HUES48 (cell line): Measurements from ENCODE around the gene APBB1IP.

Source experiments
- H3K27ac ChIP-seq: one replicate; pipeline ENCODE4 v1.7.0; 2013; ENCODE audit warnings: low read depth, low read length, inconsistent platforms
- H3K27me3 ChIP-seq: 2 replicates; pipeline ENCODE4 v1.6.1; 2013; ENCODE audit warnings: mild to moderate bottlenecking, low read length; ENCODE audit not compliant: control insufficient read depth, insufficient read depth
- H3K36me3 ChIP-seq: 2 replicates; pipeline ENCODE4 v1.6.1; 2013; ENCODE audit warnings: low read length; ENCODE audit not compliant: control insufficient read depth, insufficient read depth
- H3K4me1 ChIP-seq: 2 replicates; pipeline ENCODE4 v1.6.1; 2013; ENCODE audit warnings: mild to moderate bottlenecking, low read length; ENCODE audit not compliant: control insufficient read depth, insufficient read depth
- H3K4me3 ChIP-seq: 2 replicates; pipeline ENCODE4 v1.5.1; 2013; ENCODE audit warnings: mild to moderate bottlenecking, low read depth, low read length
- H3K9ac ChIP-seq: 2 replicates; pipeline ENCODE4 v1.6.1; 2013; ENCODE audit warnings: mild to moderate bottlenecking, low read depth, low read length, moderate library complexity
- H3K9me3 ChIP-seq: 2 replicates; pipeline ENCODE4 v1.6.1; 2013; ENCODE audit warnings: low read length; ENCODE audit not compliant: control insufficient read depth, insufficient read depth

Gene APBB1IP

GRCh38 chr10:26477501-26477900 is 39.4 kb downstream of the APBB1IP start:
- Histone ChIP-seq H3K9ac (no peak overlapping the region), H3K27me3 (no peaks in the 10 kb centered on the region), H3K4me3 (no peak overlapping the region), H3K27ac (no peak overlapping the region), H3K9me3 (no peaks in the 10 kb centered on the region), H3K4me1 (0 out of 2 replicates have a peak, but pooled peaks cover 8% of the 10 kb centered on the region), H3K36me3 (no peaks in the 10 kb centered on the region)

- H3K4me1 ChIP-seq, result 0 out of 2 replicates have a peak, but pooled peaks cover 5% of the 10 kb centered on the region
- no peak overlapping the region for H3K9ac ChIP-seq
- H3K9me3 ChIP-seq, result no peaks in the 10 kb centered on the region
- H3K36me3 ChIP-seq, result no peaks in the 10 kb centered on the region
- H3K27me3 ChIP-seq, result no peaks in the 10 kb centered on the region
- no peak overlapping the region for H3K4me3 ChIP-seq
- H3K27ac ChIP-seq, result no peak overlapping the region
These were observed 39.9 kb downstream of the APBB1IP start for GRCh38 chr10:26478061-26478460.

GRCh38 chr10:26479766-26480492 is 41.8 kb downstream of the APBB1IP start:
- H3K9ac ChIP-seq, result no peak overlapping the region

GRCh38 chr10:26481315-26481692 is 43.2 kb downstream of the APBB1IP start:
- H3K9ac ChIP-seq, result no peak overlapping the region
- no peak overlapping the region for H3K4me3 ChIP-seq
- H3K4me1 ChIP-seq, result no peaks in the 10 kb centered on the region
- no peaks in the 10 kb centered on the region for H3K9me3 ChIP-seq
- H3K27me3 ChIP-seq, result no peaks in the 10 kb centered on the region
- H3K36me3 ChIP-seq, result no peaks in the 10 kb centered on the region
- H3K27ac ChIP-seq, result no peak overlapping the region

More at GRCh38 chr10:26479766-26480492, 41.8 kb downstream of the APBB1IP start:
- no peak overlapping the region for H3K27ac ChIP-seq
- H3K27me3 ChIP-seq, result no peaks in the 10 kb centered on the region
- no peaks in the 10 kb centered on the region for H3K36me3 ChIP-seq
- H3K4me3 ChIP-seq, result no peak overlapping the region
- H3K4me1 ChIP-seq, result no peaks in the 10 kb centered on the region
- no peaks in the 10 kb centered on the region for H3K9me3 ChIP-seq

GRCh38 chr10:26481914-26482550 is 43.9 kb downstream of the APBB1IP start:
- Histone ChIP-seq H3K9ac (no peak overlapping the region), H3K27me3 (no peaks in the 10 kb centered on the region), H3K4me3 (no peak overlapping the region), H3K27ac (no peak overlapping the region), H3K36me3 (no peaks in the 10 kb centered on the region), H3K4me1 (no peaks in the 10 kb centered on the region), H3K9me3 (no peaks in the 10 kb centered on the region)

- no peaks in the 10 kb centered on the region for H3K9me3 ChIP-seq
- no peaks in the 10 kb centered on the region for H3K36me3 ChIP-seq
- no peak overlapping the region for H3K27ac ChIP-seq
- H3K9ac ChIP-seq, result no peak overlapping the region
- no peak overlapping the region for H3K4me3 ChIP-seq
- H3K4me1 ChIP-seq, result no peaks in the 10 kb centered on the region
- H3K27me3 ChIP-seq, result no peaks in the 10 kb centered on the region
These were observed 45.4 kb downstream of the APBB1IP start for GRCh38 chr10:26483554-26483953.

GRCh38 chr10:26485150-26485941 is 47.2 kb downstream of the APBB1IP start:
- Histone ChIP-seq H3K27ac (no peak overlapping the region), H3K4me1 (no peaks in the 10 kb centered on the region), H3K27me3 (no peaks in the 10 kb centered on the region), H3K4me3 (no peak overlapping the region), H3K9ac (no peak overlapping the region), H3K36me3 (no peaks in the 10 kb centered on the region), H3K9me3 (no peaks in the 10 kb centered on the region)

- Histone ChIP-seq H3K4me1 (no peaks in the 10 kb centered on the region), H3K9ac (no peak overlapping the region), H3K9me3 (no peaks in the 10 kb centered on the region), H3K27me3 (no peaks in the 10 kb centered on the region), H3K4me3 (no peak overlapping the region), H3K36me3 (no peaks in the 10 kb centered on the region), H3K27ac (no peak overlapping the region)
These were observed 48.2 kb downstream of the APBB1IP start for GRCh38 chr10:26486304-26486703.

GRCh38 chr10:26486990-26487850 is 49.1 kb downstream of the APBB1IP start:
- no peaks in the 10 kb centered on the region for H3K27me3 ChIP-seq
- H3K27ac ChIP-seq, result no peak overlapping the region
- no peak overlapping the region for H3K4me3 ChIP-seq
- H3K36me3 ChIP-seq, result no peaks in the 10 kb centered on the region
- no peaks in the 10 kb centered on the region for H3K4me1 ChIP-seq
- H3K9me3 ChIP-seq, result no peaks in the 10 kb centered on the region
- no peak overlapping the region for H3K9ac ChIP-seq

- no peak overlapping the region for H3K4me3 ChIP-seq
- no peaks in the 10 kb centered on the region for H3K9me3 ChIP-seq
- no peak overlapping the region for H3K9ac ChIP-seq
- no peak overlapping the region for H3K27ac ChIP-seq
- H3K27me3 ChIP-seq, result no peaks in the 10 kb centered on the region
- no peaks in the 10 kb centered on the region for H3K36me3 ChIP-seq
- H3K4me1 ChIP-seq, result no peaks in the 10 kb centered on the region
These were observed 50.2 kb downstream of the APBB1IP start for GRCh38 chr10:26488344-26488743.
